Activated T-cell treated with anti-CD3 and anti-CD28 coated beads, Interleukin-2, amount 50 U/mL, for 72 hours (primary cell): ENCODE data around the gene ANXA7. TPM values are rescaled to one million over a fixed set of nuclear protein-coding genes. Genes with fewer than 3 reads are reported as not detected.
"Not testable (repeated sequence)": the region's sequence is repeated elsewhere in the genome, so short reads cannot be mapped to it uniquely, and the experiment has no call there.

Experiments used
- ATAC-seq, 2 donors: fragments of 150-1000 bp; cut with Tn5 transposase; replicated peaks in 1 of 2; 2 replicates each; pipeline ENCODE4 v1.10.0; 2021; ENCODE audit warnings: moderate library complexity in 2 of 2, mild to moderate bottlenecking in 1 of 2
- DNase-seq, 2 donors: peaks; one replicate each; pipeline ENCODE4 v3.0.0; 2021 to 2022; ENCODE audit warnings: mixed read lengths in 1 of 2
- H3K27ac Mint-ChIP-seq: one replicate; pipeline ENCODE4 v1.8.0; 2022; ENCODE audit warnings: mild to moderate bottlenecking, moderate library complexity, mixed read lengths
- H3K27me3 Mint-ChIP-seq: one replicate; pipeline ENCODE4 v1.8.0; 2022; ENCODE audit warnings: low read depth, mixed read lengths
- H3K36me3 Mint-ChIP-seq, 2 donors: one replicate each; pipeline ENCODE4 v1.8.0; 2022; ENCODE audit warnings: mixed read lengths in 2 of 2, mild to moderate bottlenecking in 1 of 2; ENCODE audit not compliant: insufficient read depth in 2 of 2
- H3K4me1 Mint-ChIP-seq: one replicate; pipeline ENCODE4 v1.8.0; 2022; ENCODE audit warnings: low read depth, mixed read lengths
- H3K4me3 Mint-ChIP-seq, 2 donors: one replicate each; pipeline ENCODE4 v1.8.0; 2022; ENCODE audit warnings: mild to moderate bottlenecking in 2 of 2, mixed read lengths in 2 of 2, moderate library complexity in 2 of 2
- H3K9me3 Mint-ChIP-seq, 2 donors: one replicate each; pipeline ENCODE4 v1.8.0; 2022; ENCODE audit warnings: mixed read lengths in 2 of 2
- total RNA-seq, 2 donors: library from RNA; stranded (reverse); gene quantifications; one replicate each; pipeline ENCODE4 v1.2.3, GENCODE V29; 2022

Gene ANXA7
- total RNA-seq, 2 donors from 2014 or later: 108 to 123 TPM

DNA sequence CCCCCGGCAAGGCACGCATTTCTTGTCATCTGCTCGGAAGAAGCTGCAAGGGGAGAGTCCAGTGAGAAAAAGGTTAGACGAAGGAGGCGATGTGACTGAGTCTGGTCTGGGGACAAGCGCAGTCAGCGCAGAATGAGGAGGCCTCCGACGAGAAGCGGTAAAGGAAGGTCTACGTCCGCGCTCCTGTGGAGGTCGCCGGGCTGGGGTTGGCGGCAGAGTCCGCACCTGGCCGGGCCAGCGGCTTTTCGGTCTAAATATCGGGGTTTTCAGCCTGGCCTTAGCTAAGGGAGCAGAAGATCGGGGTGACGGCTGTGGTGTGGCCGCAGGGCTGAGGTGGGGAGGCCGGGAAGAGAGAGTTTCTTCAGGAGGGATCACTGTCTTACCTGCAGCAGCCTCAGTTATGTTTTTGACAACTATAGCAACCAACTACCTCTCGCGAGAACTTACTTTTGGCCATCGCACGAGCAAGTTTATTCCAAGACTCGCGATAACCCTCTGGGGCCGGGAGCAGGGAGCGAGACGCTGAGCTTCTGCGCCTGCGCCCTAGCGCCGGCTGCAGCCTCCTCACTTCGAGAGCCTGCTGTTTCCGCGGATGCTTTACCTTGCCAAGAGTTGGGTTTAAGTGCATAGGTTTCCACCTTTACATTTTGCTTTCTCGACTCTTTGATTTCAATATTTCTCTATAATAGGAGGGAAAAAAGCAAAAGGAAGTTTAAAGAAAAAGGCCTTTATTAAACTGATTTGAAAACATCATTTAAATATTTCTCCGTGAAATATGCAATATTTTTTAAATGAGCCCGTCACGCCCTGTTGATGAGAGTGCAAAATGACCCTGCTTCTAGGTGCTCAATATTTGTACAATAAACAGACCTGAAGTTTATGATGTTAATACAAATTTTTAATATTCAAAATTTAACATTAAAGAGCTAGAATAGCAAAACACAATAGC, 55.3 kb downstream of the ANXA7 start, which contains the start of gene CFAP70:
TSS of gene CFAP70 (minus strand) at position 534 of the 949 bp plus-strand sequence. CDS start 4,068 bp downstream, outside the sequence.
- Mint-ChIP-seq H3K27me3 (no peaks in the 10 kb centered on the region), H3K36me3 (peaks cover 0 to 1% of the 10 kb centered on the region in 2 donors), H3K27ac (peak within 1 kb of the TSS; percentile 92), H3K4me1 (peaks cover 18% of the 10 kb centered on the region), H3K9me3 (no peaks in the 10 kb centered on the region), H3K4me3 (peak within 1 kb of the TSS; percentile 91 to 98)
- ATAC-seq (peak; percentile 98), DNase-seq (peak; percentile 92 to 94)

DNA sequence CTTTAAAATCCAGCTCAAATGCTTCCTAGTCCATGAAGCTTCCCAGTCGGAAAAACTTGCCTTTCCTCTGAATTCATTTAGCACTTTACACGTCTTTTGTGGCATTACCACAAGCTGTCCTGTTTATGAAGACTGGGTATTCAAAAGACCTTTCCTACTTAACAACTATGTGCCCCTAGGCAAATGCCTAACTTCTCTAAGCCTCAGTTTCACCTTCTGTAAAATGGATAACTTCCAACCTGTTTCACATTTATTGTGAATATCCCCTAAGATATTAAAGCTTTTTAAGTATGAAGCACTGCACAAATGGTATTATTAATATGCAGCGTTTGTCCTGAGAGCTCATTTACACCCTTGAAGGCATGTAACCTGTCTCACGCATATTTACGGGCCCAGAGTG, 56.0 kb downstream of the ANXA7 start:
- Mint-ChIP-seq H3K36me3 (peaks cover 0 to 1% of the 10 kb centered on the region in 2 donors), H3K27me3 (no peaks in the 10 kb centered on the region), H3K9me3 (no peaks in the 10 kb centered on the region), H3K4me1 (peaks cover 17% of the 10 kb centered on the region), H3K27ac (peak overlapping the region; percentile 92), H3K4me3 (peak overlapping the region; percentile 91 to 98)
- ATAC-seq (no peak), DNase-seq (no peak)

DNA sequence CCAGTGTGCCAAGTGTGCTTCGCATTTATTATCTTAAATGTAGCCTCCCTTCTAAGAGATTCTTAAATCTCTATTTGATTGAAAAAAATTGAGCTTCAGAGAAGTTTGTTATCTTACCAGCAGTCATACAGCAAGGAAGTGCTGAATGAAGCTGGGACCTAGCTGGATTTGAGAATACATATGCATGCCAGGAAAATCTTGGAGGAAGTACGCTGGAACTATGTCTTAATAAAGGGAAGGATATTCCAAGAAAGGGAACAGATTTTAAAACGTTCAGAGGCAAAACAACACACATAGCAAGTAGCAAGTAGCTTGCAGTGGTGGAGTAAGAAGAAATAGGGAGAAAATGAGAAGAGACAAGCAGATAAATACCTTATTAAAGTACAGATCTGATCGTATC, 56.7 kb downstream of the ANXA7 start:
- H3K27me3 Mint-ChIP-seq: no peaks in the 10 kb centered on the region
- H3K9me3 Mint-ChIP-seq: no peaks in the 10 kb centered on the region
- ATAC-seq: no peak
- peak overlapping the region; percentile 91 to 98 for H3K4me3 Mint-ChIP-seq
- peaks cover 0 to 1% of the 10 kb centered on the region in 2 donors for H3K36me3 Mint-ChIP-seq
- no peak for DNase-seq
- H3K4me1 Mint-ChIP-seq: peaks cover 13% of the 10 kb centered on the region
- H3K27ac Mint-ChIP-seq: no peak overlapping the region

DNA sequence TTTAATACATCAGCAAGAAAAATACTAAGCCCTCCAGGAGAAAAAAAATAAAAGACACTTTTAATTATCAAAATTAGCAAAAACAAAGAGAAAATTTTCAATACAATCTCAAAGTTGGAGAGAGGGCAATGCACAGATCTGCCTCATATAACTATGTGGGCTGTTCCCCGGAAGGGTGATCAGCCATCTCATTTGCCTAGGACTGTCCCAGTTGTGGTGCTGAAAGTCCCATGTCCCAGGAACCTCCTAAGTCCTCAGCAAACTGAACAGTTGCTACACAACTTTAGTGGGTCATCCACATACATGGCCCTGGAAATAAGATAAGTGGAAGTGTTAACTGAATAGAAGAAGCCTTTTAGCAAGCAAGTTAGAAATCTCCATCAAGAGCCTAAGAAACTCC, 69.6 kb downstream of the ANXA7 start:
- DNase-seq: no peak
- no peaks in the 10 kb centered on the region for H3K9me3 Mint-ChIP-seq
- H3K4me3 Mint-ChIP-seq: no peak overlapping the region
- no peak for ATAC-seq
- no peaks in the 10 kb centered on the region for H3K4me1 Mint-ChIP-seq
- H3K36me3 Mint-ChIP-seq: no peaks in the 10 kb centered on the region
- no peak overlapping the region for H3K27ac Mint-ChIP-seq
- H3K27me3 Mint-ChIP-seq: no peaks in the 10 kb centered on the region

DNA sequence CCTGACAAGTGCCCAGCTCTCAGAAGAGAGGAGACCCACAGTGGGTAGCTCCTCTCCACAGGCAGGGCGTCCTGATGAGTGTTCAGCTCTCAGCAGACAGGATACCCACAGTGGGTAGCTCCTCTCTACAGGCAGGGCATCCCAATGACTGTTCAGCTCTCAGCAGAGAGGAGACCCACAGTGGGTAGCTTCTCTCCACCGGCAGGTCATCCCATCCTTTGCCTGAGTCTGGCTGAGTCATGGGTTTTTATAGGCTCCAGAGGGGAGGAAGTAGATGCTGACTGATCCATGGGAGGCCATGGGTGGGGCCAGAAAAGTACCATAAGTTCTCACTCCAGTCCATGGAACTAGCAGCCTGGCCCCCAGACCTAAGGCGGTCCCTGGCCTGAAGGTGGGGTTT, 73.7 kb downstream of the ANXA7 start:
- H3K27me3 Mint-ChIP-seq: no peaks in the 10 kb centered on the region
- no peaks in the 10 kb centered on the region for H3K36me3 Mint-ChIP-seq
- no peaks in the 10 kb centered on the region for H3K4me1 Mint-ChIP-seq
- no peak for ATAC-seq
- no peak overlapping the region for H3K27ac Mint-ChIP-seq
- DNase-seq: no peak
- no peaks in the 10 kb centered on the region for H3K9me3 Mint-ChIP-seq
- H3K4me3 Mint-ChIP-seq: no peak overlapping the region

DNA sequence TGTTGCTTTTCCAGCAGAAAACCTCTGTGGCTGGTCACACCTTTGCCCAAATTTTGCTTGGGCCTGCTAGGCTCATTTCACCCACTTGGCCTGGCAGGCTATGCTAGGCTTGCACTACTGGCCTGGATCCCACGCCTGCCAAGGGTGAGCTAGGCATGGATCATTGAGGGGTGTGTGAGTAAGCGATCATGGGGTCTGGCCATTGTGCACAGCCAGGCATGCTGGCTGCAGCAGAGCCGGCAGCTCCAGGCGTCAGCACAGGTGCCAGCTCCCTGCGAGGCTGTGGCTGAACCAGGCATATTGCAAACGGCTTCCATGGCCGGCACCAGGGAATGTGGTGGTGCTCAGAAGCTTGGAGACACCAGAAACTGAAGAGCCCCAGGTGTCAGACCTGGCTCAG, 74.4 kb downstream of the ANXA7 start:
- ATAC-seq: no peak
- DNase-seq: no peak
- Mint-ChIP-seq H3K4me1 (no peaks in the 10 kb centered on the region), H3K36me3 (no peaks in the 10 kb centered on the region), H3K27ac (no peak overlapping the region), H3K9me3 (no peaks in the 10 kb centered on the region), H3K27me3 (no peaks in the 10 kb centered on the region), H3K4me3 (no peak overlapping the region)

DNA sequence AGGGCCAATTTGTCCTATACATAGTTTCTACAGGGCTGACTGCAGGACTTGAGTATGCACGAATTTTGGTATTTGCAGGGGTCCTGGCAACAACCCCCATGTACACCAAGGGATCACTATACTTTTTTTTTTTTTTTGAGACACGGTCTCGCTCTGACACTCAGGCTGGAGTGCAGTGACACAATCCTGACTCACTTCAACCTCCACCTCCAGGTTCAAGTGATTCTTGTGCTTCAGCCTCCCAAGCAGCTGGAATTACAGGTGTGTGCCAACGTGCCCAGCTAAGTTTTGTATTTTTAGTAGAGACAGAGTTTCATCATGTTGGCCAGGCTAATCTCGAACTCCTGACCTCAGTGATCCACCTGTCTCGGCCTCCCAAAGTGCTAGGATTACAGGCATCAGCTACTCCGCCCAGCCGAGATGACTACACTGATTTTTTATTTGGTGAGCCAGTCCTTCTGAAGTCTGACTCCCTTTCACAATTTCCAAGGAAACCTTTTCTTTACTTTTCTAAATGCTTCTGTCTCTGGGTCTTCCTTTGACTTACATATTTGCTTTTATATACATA, 75.0 kb downstream of the ANXA7 start:
- no peak for DNase-seq

DNA sequence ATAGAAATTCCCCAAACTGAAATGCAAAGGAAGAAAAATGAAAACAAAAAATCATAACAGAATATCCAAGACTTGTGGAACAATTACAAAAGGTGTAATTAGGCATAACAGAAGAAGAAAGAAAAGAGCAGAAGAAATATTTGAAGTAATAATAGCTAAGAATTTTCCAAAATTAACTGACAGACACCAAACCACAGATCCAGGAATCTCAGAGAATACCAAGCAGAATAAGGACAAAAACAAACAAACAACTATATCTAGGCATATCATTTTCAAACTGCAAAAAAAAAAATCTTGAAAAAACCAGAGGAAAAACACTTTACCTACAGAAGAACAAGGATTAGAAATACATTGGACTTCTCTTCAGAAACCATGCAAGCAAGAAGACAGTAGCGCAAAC, 80.7 kb downstream of the ANXA7 start:
- ATAC-seq (no peak), DNase-seq (no peak)
- Mint-ChIP-seq H3K4me3 (no peak overlapping the region), H3K4me1 (no peaks in the 10 kb centered on the region), H3K27me3 (no peaks in the 10 kb centered on the region), H3K27ac (no peak overlapping the region), H3K36me3 (no peaks in the 10 kb centered on the region), H3K9me3 (no peaks in the 10 kb centered on the region)

More for the DNA sequence above, 75.0 kb downstream of the ANXA7 start:
- no peak overlapping the region for H3K27ac Mint-ChIP-seq
- H3K4me3 Mint-ChIP-seq: no peak overlapping the region
- ATAC-seq: no peak
- no peaks in the 10 kb centered on the region for H3K4me1 Mint-ChIP-seq
- H3K27me3 Mint-ChIP-seq: no peaks in the 10 kb centered on the region
- no peaks in the 10 kb centered on the region for H3K36me3 Mint-ChIP-seq
- no peaks in the 10 kb centered on the region for H3K9me3 Mint-ChIP-seq

DNA sequence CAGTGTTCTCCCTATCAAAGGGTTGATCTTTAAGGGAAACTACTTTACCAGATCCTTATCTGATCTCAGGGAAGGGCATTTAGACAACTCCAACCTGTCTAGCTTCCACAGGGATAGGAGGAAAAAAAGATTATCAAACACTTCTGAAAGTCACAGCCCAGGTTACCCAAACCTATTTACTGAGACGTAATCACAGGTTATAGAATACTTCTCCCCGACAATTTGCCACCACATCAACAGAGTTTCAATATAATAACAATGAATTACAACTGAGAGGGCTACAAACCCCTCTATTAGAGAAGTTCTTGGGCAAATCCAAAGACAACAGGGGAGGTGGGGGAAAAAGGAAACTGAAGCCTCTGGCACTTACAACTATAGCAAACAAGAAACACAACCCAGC, 81.5 kb downstream of the ANXA7 start:
- ATAC-seq: no peak
- H3K27me3 Mint-ChIP-seq: no peaks in the 10 kb centered on the region
- no peak overlapping the region for H3K4me3 Mint-ChIP-seq
- H3K4me1 Mint-ChIP-seq: no peaks in the 10 kb centered on the region
- H3K9me3 Mint-ChIP-seq: peaks cover 2% of the 10 kb centered on the region in 2 donors
- H3K36me3 Mint-ChIP-seq: no peaks in the 10 kb centered on the region
- DNase-seq: no peak
- no peak overlapping the region for H3K27ac Mint-ChIP-seq

DNA sequence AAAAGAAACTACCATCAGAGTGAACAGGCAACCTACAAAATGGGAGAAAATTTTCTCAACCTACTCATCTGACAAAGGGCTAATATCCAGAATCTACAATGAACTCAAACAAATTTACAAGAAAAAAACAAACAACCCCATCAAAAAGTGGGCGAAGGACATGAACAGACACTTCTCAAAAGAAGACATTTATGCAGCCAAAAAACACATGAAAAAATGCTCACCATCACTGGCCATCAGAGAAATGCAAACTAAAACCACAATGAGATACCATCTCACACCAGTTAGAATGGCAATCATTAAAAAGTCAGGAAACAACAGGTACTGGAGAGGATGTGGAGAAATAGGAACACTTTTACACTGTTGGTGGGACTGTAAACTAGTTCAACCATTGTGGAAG, 85.3 kb downstream of the ANXA7 start:
- DNase-seq, ATAC-seq, H3K4me3 Mint-ChIP-seq, H3K9me3 Mint-ChIP-seq, H3K4me1 Mint-ChIP-seq, H3K36me3 Mint-ChIP-seq, H3K27ac Mint-ChIP-seq, H3K27me3 Mint-ChIP-seq: not testable (repeated sequence)

DNA sequence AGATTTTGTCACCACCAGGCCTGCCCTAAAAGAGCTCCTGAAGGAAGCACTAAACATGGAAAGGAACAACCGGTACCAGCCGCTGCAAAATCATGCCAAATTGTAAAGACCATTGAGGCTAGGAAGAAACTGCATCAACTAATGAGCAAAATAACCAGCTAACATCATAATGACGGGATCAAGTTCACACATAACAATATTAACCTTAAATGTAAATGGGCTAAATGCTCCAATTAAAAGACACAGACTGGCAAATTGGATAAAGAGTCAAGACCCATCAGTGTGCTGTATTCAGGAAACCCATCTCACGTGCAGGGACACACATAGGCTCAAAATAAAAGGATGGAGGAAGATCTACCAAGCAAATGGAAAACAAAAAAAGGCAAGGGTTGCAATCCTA, 88.6 kb downstream of the ANXA7 start:
- not testable (repeated sequence) for ATAC-seq, H3K36me3 Mint-ChIP-seq, H3K4me1 Mint-ChIP-seq

More for the DNA sequence above, 88.6 kb downstream of the ANXA7 start:
- not testable (repeated sequence) for DNase-seq, H3K27ac Mint-ChIP-seq, H3K4me3 Mint-ChIP-seq, H3K27me3 Mint-ChIP-seq, H3K9me3 Mint-ChIP-seq
